ENCODE measurements around the gene ARX. TPM values are rescaled to one million over a fixed set of nuclear protein-coding genes. Genes with fewer than 3 reads are reported as not detected.

The ARX gene
- total RNA-seq, result not detected in 2 replicates

DNA sequence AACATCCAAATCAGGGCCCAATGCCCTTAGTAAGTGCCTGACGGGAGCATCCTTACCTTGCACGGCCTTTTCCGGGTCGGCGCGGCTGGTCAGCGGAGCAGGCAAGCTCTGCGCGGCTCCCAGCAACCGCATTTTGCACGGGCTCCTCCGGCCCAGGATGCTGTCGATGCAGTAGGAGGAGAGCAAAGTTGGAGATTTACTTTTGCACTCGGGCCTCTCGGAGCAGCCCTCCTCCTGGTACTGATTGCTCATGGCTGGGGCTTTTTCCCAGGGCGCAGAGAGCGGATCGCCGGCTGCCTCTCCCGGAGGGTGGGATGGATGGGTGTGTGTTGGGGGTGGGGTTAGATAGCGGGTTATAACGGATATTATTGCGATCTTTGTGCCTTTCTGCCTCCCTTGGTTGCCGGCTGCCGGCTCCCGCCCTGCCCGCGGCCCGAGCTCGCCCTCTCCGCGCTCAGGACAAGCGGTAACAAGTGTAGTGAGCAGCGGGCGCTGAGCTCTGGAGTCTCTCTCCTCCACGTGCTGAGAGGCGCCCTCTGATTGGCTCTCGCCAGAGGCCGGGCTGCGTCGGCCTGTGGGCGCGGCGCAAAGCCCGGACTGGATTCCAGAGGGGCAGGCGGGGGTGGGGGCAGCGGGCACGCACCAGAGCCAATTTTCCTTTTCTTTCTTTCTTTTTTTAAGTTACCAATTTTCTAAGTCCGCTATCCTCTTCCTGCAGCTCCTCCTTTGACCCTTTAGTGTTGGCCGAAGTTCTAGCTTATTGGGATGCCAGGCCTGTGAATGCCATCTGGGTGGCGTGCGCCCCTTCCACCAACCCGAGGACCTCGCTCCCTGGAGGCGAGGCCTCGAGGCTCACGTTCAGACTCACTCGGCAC lies at the start of gene ARX:
Gene ARX, minus strand, starts transcription at position 480 of the 875 bp plus-strand sequence. Its CDS starts 228 bp downstream, at position 252.
- intact Hi-C loops (cut with micrococcal nuclease), result no loop called here

DNA sequence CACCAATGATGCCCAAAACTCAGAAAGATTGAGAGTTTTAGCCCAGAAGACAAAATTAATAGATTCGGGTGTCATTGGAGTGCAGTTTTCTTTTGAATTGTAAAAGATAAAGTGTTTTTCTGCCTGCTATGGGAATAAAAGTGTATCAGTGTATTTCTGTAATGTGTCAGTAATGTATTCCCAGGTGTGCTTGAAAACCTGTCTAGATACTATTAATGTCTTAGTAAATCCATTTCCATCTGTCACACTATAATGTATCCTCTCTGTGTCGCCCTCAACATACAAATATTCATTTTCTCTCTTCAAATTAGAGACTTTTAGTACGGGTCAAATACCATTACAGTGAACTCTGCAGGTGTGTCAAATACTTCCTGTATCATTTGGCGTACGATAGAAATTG lies 43.5 kb upstream of the ARX start:
- intact Hi-C loops (cut with micrococcal nuclease), result no loop called here

GRCh38 chrX:25052798-25053534 lies 37.2 kb upstream of the ARX start:
- intact Hi-C loops (cut with micrococcal nuclease), result no loop called here

GRCh38 chrX:25049971-25050370 lies 34.2 kb upstream of the ARX start:
- intact Hi-C loops (cut with micrococcal nuclease), result no loop called here

DNA sequence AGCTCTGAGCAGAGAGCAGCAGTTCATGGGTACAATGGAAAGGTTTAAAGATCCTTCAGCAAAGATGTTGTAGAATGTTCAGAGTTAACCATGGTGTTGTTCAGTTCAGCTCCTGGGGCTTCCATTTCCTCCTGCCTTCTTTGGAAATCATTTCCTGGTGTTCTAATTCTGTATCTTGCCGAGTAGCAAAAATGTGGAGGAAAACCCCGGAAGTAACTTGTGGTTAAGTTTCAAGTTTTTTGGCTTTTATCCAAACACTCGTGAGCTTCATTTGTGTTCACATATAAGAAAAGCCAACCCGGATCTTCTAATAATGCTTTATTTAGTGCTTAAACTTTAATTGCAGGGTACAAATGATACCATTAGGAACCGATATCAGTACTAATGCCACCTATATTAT lies 33.6 kb upstream of the ARX start:
- intact Hi-C loops (cut with micrococcal nuclease), result no loop called here

- intact Hi-C loops (cut with micrococcal nuclease), result no loop called here
Measured at GRCh38 chrX:25048178-25048577, 32.4 kb upstream of the ARX start.

- intact Hi-C loops (cut with micrococcal nuclease), result no loop called here
Measured at GRCh38 chrX:25043192-25043591, 27.4 kb upstream of the ARX start.

GRCh38 chrX:25039036-25039435 lies 23.3 kb upstream of the ARX start:
- intact Hi-C loops (cut with micrococcal nuclease), result no loop called here

DNA sequence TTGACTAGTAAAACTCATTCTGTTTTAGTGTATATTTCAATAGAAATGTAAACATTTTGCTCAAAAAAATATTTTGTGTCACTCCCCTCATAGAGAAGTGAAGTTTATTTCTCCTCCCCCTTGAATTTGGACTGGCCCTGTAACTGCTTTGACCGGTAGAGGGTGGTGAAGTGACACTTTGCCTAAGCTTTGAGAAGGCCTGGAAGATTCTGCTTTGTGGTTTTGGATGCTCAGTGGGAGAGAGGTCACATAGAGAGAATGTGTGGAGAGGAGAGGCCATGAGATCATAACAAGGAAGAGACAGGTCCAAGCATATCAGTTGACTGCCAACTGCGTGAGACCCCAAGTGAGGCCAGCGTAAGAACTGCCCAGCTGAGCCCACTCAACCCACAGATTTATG lies 19.1 kb upstream of the ARX start:
- intact Hi-C loops (cut with micrococcal nuclease), result no loop called here

DNA sequence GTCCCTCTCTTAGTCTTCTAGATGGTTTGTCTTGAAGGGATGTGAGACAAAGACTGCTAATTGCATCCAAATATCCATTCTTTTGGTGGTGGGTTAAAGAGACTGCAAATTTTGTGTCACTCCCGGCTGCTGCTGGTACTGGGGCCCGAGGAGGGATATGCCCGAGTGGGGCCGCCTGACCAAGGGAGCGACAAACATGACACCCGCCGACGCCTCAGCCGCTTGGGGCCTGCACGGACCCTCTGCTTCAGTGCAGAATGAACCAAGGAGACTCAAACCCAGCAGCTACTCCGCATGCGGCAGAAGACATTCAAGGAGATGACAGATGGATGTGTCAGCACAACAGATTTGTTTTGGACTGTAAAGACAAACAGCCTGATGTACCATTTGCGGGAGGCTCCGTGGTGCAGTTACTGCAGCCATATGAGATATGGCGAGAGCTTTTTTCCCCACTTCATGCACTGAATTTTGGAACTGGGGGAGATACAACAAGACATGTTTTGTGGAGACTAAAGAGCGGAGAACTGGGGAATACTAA lies 13.6 kb upstream of the ARX start:
- intact Hi-C loops (cut with micrococcal nuclease), result no loop called here

DNA sequence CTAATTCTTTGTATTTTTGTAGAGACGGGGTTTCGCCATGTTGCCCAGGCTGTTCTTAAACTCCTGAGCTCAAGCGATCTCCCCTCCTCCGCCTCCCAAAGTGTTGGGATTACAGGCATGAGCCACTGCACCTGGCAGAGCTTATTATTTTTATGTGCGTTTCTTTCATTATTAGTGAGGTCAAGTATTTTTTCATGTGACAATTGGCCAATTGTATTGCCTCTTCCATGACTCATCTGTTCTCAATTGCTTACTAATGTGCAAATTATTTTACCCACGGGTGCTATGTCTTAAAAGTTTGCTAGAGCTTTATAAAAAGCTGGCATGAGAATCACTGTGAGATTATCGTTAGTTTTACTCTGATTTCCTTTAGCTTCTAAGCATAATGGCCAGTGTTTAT lies 13.0 kb upstream of the ARX start:
- intact Hi-C loops (cut with micrococcal nuclease), result no loop called here

DNA sequence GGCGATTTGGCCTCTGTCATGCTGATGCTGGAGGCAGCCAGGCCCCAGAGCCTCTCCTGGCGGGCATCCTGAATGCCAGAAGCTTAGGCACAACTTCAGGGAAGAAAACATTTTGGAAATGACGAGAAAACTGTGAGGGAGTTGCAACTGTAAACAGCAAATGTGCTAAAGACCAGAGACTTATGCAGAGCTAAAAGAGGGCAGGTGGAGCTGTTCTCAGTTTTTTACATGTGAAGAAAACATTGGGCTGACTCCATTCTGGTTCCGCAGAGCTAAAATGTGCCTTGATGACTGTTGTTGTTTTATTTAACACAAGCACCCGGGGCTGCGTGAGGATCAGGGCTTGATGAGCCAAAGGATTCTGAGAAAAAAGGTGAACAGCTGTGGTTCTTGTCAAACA lies 10.8 kb upstream of the ARX start:
- intact Hi-C loops (cut with micrococcal nuclease), result no loop called here

GRCh38 chrX:25025615-25026014 lies 9.8 kb upstream of the ARX start:
- intact Hi-C loops (cut with micrococcal nuclease), result no loop called here

- intact Hi-C loops (cut with micrococcal nuclease), result loop anchor here (5.0 kb wide), 1 partner anchor 43 kb away; no protein-coding TSS in a partner anchor
Measured at GRCh38 chrX:25023908-25024307, 8.1 kb upstream of the ARX start.

DNA sequence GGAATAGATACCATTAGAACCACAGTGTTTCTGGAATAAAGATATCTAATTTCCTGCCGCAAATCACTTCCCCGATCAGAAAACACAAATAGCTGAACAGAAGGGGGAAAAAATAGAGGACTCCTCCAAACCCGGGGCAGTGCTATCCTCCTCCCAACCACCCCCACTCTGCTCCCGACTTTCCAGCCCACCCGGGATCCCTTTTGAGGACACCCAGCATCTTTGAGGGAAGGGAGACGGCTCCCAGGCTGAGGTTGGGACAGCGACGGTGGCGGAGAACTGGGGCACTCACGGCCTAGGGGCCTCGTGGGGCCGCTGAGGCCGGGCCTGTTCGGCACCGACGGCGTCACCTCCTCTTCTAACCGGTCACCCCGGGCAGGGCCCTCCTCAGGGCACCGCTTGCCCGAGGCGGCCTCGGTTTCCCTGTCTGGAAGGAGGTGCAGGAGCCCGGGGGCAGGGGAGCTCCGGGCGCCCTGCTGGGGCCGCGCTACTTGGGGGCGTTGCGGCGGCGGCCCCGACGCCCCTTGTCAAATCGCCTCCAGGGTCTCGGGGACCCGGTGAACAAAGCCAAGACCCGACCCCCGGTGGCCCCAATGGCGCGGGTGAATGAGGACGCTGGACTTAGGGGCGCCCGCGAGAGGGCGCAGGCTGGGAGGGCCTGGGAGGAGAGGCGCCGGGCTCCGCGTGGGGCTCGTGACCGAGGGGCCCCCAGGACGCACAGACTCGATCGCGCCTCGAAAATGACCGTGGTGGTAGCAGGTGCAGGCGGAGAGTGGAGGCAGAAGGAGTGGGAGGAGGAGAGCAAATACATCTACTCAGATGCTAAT lies 6.9 kb upstream of the ARX start:
- intact Hi-C loops (cut with micrococcal nuclease), result loop anchor here (5.0 kb wide), 1 partner anchor 45 kb away; no protein-coding TSS in a partner anchor

DNA sequence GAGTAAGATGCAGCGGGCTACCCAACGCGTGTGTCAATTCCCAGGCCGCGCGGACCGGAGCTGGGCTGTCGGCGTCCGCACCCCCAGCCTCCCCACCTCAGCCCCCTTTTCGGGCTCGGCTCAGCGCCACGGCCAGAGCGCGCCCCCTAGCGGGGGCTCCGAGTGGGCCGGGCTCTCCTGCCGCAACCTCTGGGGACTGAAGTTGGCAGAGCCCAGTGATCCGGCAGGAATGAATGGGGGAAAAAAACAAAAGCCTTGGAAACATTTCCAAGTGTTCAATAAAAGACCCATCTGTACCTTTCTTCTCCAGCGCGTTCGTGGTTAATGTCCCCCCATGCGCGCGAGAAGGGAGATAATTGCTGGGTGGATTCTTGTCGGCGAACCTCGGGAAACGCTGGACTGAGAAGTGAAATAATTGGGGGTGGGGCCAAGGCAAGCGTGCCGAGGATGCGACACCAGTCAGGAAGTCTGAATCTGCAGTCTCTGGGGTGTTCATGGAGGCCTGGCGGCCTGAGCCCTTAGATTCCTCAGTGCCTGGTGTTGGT lies 5.2 kb upstream of the ARX start:
- intact Hi-C loops (cut with micrococcal nuclease), result loop anchor here (1.0 to 5.0 kb wide), 4 partner anchors 46 to 762 kb away; no protein-coding TSS in a partner anchor

DNA sequence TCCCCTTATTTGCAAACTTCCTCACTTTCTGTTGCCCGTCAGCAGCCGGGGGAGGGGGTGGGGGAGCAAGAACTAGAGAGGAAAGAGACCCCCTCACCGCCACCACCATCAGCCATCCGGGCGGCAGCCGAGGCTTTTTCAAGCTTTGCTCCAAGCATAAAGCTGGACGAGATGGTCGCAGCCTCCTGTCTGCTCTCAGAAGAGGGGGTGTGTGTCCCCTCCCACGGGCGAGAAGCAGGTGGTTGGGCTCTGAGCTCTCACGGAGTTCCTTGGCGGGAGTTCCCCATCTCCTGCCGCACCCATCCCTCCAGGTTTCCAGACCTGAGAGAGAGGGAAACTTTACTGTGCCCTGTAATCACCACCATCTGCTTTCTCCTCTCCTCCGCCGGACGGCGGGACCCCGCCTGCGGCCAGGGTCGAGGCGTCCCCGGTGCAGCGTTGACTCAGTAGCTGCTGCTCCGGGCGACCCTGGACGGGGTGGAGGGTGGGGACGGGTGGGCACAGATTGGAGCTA lies 4.7 kb upstream of the ARX start:
- intact Hi-C loops (cut with micrococcal nuclease), result loop anchor here (2.0 to 5.0 kb wide), 2 partner anchors 47 to 762 kb away; no protein-coding TSS in a partner anchor

DNA sequence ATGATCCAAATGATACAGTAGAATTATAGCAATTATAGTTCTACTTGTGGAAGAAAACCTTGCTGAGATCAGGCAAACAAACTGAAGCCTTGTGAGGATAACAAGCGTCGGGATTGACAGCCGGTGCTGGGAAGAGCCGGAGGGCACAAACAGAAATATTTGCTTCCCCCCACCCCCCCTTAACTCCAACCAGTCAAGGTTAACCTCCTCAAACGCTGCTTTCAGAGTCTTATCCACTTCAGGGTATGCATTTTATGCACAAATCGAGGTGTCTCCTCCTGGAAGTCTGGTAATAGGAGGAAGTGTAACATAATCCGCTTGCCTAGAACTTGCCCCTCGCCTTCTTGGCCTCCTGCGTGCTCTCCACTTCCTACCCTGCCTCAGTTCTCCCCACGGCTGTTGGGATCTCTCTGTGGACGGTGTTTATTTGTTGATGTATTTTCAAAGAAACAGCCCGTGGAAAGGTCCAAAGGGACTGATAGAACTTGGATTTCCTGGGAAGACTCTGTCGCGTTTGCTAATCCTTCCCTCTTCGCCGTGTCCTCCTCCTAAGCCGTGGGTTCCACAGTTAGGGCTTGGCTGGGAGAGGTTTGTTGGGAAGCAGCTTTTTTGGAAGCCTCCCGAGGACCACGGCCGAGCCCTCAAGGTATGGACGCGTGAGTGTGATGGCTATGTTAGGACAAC lies 4.1 kb upstream of the ARX start:
- intact Hi-C loops (cut with micrococcal nuclease), result loop anchor here (2.0 to 5.0 kb wide), 3 partner anchors 15 to 761 kb away; no protein-coding TSS in a partner anchor

- intact Hi-C loops (cut with micrococcal nuclease), result loop anchor here (2.0 kb wide), 1 partner anchor 14 kb away; no protein-coding TSS in a partner anchor
Measured at GRCh38 chrX:25018682-25019081, 2.9 kb upstream of the ARX start.
